Activated T-cell treated with anti-CD3 and anti-CD28 coated beads, Interleukin-2, amount 50 U/mL, for 72 hours (primary cell): ENCODE measurements around the gene EIF4E3. TPM values are rescaled to one million over a fixed set of nuclear protein-coding genes. Genes with fewer than 3 reads are reported as not detected.

ENCODE experiments used
- total RNA-seq, 2 donors: library from RNA; stranded (reverse); gene quantifications; one replicate each; pipeline ENCODE4 v1.2.3, GENCODE V29; 2022

EIF4E3 gene
- total RNA-seq, 2 donors from 2014 or later: 51.8 to 70.1 TPM

Other genes starting within 250 kb of the EIF4E3 start
- gene FOXP1, start 141.7 kb downstream of the EIF4E3 start, total RNA-seq: 100 to 1,000 TPM; 124 to 156 TPM
- 1 to 10 TPM in 1 of 2 donors, under 1 TPM in 1; 0.90 to 2.5 TPM for gene GPR27, start 28.5 kb upstream of the EIF4E3 start, total RNA-seq
- under 1 TPM; 0.16 to 0.24 TPM for gene PROK2, start 59.7 kb upstream of the EIF4E3 start, total RNA-seq